ENCODE measurements around the gene RHBDD3.

RHBDD3 gene

DNA sequence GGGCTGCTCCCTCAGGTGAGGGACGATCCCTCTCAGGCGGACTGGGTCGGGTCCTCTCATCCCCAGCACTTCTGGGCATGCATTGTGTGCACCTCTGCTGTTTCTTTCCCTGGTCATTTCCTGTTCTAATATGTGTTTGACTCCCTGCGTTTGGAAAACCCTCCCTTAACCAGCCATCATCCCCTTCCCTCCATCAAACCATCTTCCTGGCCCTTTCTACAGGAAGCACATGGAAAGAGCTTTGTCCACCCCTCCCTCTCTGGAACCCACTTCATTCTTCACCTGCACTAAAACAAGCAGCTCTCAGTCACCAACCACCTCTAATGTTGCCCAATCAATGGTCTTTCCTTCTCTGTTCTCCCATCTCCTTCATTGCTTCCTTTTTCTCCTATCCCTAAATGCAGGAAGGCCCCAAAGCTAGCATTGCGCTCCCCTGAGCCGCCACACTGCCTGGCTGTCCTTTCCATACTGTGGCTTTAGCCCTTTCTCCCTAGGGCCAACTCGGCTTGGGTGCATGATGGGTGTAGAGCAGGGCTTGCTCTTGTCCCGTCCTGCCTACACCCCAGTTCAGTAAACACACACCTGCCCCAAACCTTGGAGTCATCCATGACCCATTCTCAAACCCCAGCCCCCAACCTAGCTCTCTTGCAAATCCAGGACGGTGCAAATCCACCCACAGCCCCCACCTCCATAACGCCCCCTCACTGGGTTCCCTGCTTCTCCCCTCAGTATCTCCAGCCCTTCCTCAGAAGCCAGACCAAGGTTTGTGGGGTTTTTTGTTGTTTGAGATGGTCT is 33.2 kb upstream of the RHBDD3 start:
- ATAC-seq (ENCODE audit: low read depth) (peak; percentile 15; the same call in 2 of the 3 replicates), DNase-seq (ENCODE audit: low spot score) (no peak)
- Histone ChIP-seq H3K27me3 (ENCODE audit: insufficient read depth, poor library complexity, severe bottlenecking) (no peaks in the 10 kb centered on the region), H3K27ac (ENCODE audit: poor library complexity, severe bottlenecking) (no peak overlapping the region), H3K9me3 (ENCODE audit: severe bottlenecking) (no peaks in the 10 kb centered on the region), H3K36me3 (ENCODE audit: low read depth) (peaks cover 45% of the 10 kb centered on the region), H3K4me1 (ENCODE audit: insufficient read depth, poor library complexity, severe bottlenecking) (no peaks in the 10 kb centered on the region), H3K4me3 (ENCODE audit: severe bottlenecking) (no peak overlapping the region)
- TF ChIP-seq, protein P1, sequence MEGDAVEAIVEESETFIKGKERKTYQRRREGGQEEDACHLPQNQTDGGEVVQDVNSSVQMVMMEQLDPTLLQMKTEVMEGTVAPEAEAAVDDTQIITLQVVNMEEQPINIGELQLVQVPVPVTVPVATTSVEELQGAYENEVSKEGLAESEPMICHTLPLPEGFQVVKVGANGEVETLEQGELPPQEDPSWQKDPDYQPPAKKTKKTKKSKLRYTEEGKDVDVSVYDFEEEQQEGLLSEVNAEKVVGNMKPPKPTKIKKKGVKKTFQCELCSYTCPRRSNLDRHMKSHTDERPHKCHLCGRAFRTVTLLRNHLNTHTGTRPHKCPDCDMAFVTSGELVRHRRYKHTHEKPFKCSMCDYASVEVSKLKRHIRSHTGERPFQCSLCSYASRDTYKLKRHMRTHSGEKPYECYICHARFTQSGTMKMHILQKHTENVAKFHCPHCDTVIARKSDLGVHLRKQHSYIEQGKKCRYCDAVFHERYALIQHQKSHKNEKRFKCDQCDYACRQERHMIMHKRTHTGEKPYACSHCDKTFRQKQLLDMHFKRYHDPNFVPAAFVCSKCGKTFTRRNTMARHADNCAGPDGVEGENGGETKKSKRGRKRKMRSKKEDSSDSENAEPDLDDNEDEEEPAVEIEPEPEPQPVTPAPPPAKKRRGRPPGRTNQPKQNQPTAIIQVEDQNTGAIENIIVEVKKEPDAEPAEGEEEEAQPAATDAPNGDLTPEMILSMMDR (IDR thresholded peaks at IDR 0.05; ENCODE audit: poor library complexity, severe bottlenecking), result no peak

GRCh38 chr22:29300467-29300806 is 32.7 kb upstream of the RHBDD3 start:
- no peaks in the 10 kb centered on the region for H3K4me1 ChIP-seq (ENCODE audit: insufficient read depth, poor library complexity, severe bottlenecking)
- no peaks in the 10 kb centered on the region for H3K27me3 ChIP-seq (ENCODE audit: insufficient read depth, poor library complexity, severe bottlenecking)
- TF ChIP-seq, protein P1 (IDR thresholded peaks at IDR 0.05; ENCODE audit: poor library complexity, severe bottlenecking), result no peak
- no peaks in the 10 kb centered on the region for H3K9me3 ChIP-seq (ENCODE audit: severe bottlenecking)
- ATAC-seq (ENCODE audit: low read depth), result no peak
- DNase-seq (ENCODE audit: low spot score), result no peak
- H3K4me3 ChIP-seq (ENCODE audit: severe bottlenecking), result no peak overlapping the region
- H3K36me3 ChIP-seq (ENCODE audit: low read depth), result peaks cover 51% of the 10 kb centered on the region
- H3K27ac ChIP-seq (ENCODE audit: poor library complexity, severe bottlenecking), result no peak overlapping the region

DNA sequence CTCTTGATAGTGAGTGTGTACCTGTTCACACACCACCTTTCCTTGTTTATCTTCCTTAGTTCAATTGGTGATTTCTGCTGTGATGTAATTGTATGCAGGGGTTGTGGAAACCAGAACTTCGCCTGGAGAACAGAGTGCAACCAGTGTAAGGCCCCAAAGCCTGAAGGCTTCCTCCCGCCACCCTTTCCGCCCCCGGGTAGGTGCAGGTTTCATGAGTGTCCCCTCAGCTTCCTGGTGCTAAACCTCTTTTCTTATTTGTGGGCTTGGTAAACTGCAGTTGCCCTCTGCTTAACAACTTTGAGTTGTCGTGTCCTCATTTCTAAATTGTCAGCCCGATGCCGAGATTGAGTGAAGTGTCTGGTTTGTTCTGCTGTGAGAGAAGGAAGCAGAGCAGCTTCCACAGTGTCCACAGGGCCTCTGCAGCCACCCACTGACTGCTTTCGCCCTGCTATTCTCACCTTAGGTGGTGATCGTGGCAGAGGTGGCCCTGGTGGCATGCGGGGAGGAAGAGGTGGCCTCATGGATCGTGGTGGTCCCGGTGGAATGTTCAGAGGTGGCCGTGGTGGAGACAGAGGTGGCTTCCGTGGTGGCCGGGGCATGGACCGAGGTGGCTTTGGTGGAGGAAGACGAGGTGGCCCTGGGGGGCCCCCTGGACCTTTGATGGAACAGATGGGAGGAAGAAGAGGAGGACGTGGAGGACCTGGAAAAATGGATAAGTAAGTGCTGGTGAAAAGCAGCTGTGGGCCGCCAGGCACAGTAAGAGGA is 31.5 kb upstream of the RHBDD3 start:
- no peak overlapping the region for H3K27ac ChIP-seq (ENCODE audit: poor library complexity, severe bottlenecking)
- H3K4me3 ChIP-seq (ENCODE audit: severe bottlenecking), result no peak overlapping the region
- H3K9me3 ChIP-seq (ENCODE audit: severe bottlenecking), result no peaks in the 10 kb centered on the region
- no peaks in the 10 kb centered on the region for H3K27me3 ChIP-seq (ENCODE audit: insufficient read depth, poor library complexity, severe bottlenecking)
- ATAC-seq (ENCODE audit: low read depth) (no peak), DNase-seq (ENCODE audit: low spot score) (no peak)
- TF ChIP-seq, protein P1 (IDR thresholded peaks at IDR 0.05; ENCODE audit: poor library complexity, severe bottlenecking), result no peak
- H3K36me3 ChIP-seq (ENCODE audit: low read depth), result peaks cover 62% of the 10 kb centered on the region
- no peaks in the 10 kb centered on the region for H3K4me1 ChIP-seq (ENCODE audit: insufficient read depth, poor library complexity, severe bottlenecking)

GRCh38 chr22:29298641-29299040 is 30.9 kb upstream of the RHBDD3 start:
- TF ChIP-seq, protein P1 (IDR thresholded peaks at IDR 0.05; ENCODE audit: poor library complexity, severe bottlenecking), result no peak
- Histone ChIP-seq H3K36me3 (ENCODE audit: low read depth) (peaks cover 68% of the 10 kb centered on the region), H3K4me3 (ENCODE audit: severe bottlenecking) (no peak overlapping the region), H3K27me3 (ENCODE audit: insufficient read depth, poor library complexity, severe bottlenecking) (no peaks in the 10 kb centered on the region), H3K27ac (ENCODE audit: poor library complexity, severe bottlenecking) (no peak overlapping the region), H3K9me3 (ENCODE audit: severe bottlenecking) (no peaks in the 10 kb centered on the region), H3K4me1 (ENCODE audit: insufficient read depth, poor library complexity, severe bottlenecking) (no peaks in the 10 kb centered on the region)
- no peak for ATAC-seq (ENCODE audit: low read depth)
- DNase-seq (ENCODE audit: low spot score), result no peak
